Psoas muscle (tissue), 8 donors: Measurements from ENCODE around the gene CCDC34. TPM values are rescaled to one million over a fixed set of nuclear protein-coding genes. Genes with fewer than 3 reads are reported as not detected.

Experiments used
- ATAC-seq, 4 donors: fragments of 200-7000 bp; cut with Tn5 transposase; one replicate each; pipeline ENCODE4 v1.9.1; 2020; ENCODE audit warnings: moderate library complexity in 3 of 4, mild to moderate bottlenecking in 2 of 4
- DNase-seq, 2 donors: peaks; one replicate each; pipeline ENCODE4 v3.0.0-alpha.2; 2020
- H3K27ac ChIP-seq: fragments of 200-600 bp; one replicate; pipeline ENCODE4 v1.8.0; 2022
- H3K27me3 ChIP-seq, 3 donors: fragments of 200-600 bp in 1 of 3; one replicate each; pipeline versions ENCODE4 v1.6.1 to v1.8.0; 2013 to 2022; ENCODE audit warnings: low read length in 2 of 3, mild to moderate bottlenecking in 2 of 3, moderate library complexity in 1 of 3; ENCODE audit not compliant: insufficient read depth in 3 of 3
- H3K36me3 ChIP-seq, 2 donors: fragments of 200-600 bp in 1 of 2; one replicate each; pipeline versions ENCODE4 v1.6.1 to v1.8.0; 2013 to 2022; ENCODE audit warnings: low read depth in 1 of 2, mild to moderate bottlenecking in 1 of 2, moderate library complexity in 1 of 2; ENCODE audit not compliant: insufficient read depth in 1 of 2
- H3K4me1 ChIP-seq: fragments of 200-600 bp; one replicate; pipeline ENCODE4 v1.8.0; 2022
- H3K4me3 ChIP-seq: fragments of 200-600 bp; one replicate; pipeline ENCODE4 v1.8.0; 2022; ENCODE audit warnings: mild to moderate bottlenecking
- H3K9me3 ChIP-seq: fragments of 200-600 bp; one replicate; pipeline ENCODE4 v1.8.0; 2022
- CTCF ChIP-seq: fragments of 200-600 bp; IDR thresholded peaks from one replicate; pipeline ENCODE4 v1.8.0; 2022; ENCODE audit warnings: antibody characterized with exemption
- WGBS, 3 donors: extraction: QIAGEN DNeasy Blood & Tissue Kit; methylation state at CpG; one replicate each; pipeline versions ENCODE4 v1.1.6 to v1.1.7; 2013; 5-methylcytosine and 5-hydroxymethylcytosine counted together
- intact Hi-C, 2 donors: fragments of 100-400 bp; cut with DNase I; formaldehyde crosslinking; loops; one replicate each; pipeline versions ENCODE4 v1.11.0 to v1.14.2; 2022
- long read RNA-seq, 2 donors: library from polyadenylated mRNA; unstranded; transcript quantifications; one replicate each; pipeline ENCODE4 v2.0.0, GENCODE V29; 2021
- polyA plus RNA-seq, 3 donors: library from polyadenylated mRNA; stranded (reverse); fragments of 200-250 nt; gene quantifications; one replicate each; pipeline ENCODE4 v1.2.3, GENCODE V29; 2013
- total RNA-seq, 4 donors: library from RNA; stranded (reverse); fragmentation: NEBNext Ultra II Directional in 2 of 4; extraction: Animal tissue kit (Norgen Biotek cat#: 25700) in 2 of 4; gene quantifications; one replicate each; pipeline versions ENCODE4 v1.2.1 to v1.2.4, GENCODE V29; 2021 to 2023
- donor health status: healthy with polysubstance abuse.
- donor health status: DM: no; HTN: no; CAD: no; lungs with moderate emphysema.
- donor health status: Bipolar disorder and iron deficiency.
- donor health status: healthy.
- donor health status: DM: yes; HTN: yes; CAD: no.
- donor health status: DM: no; HTN: no; CAD: no.
- donor health status: DM: no; HTN: no; CAD: no.
- donor health status: DM: yes; HTN: yes; CAD: no.

The CCDC34 gene, protein sequence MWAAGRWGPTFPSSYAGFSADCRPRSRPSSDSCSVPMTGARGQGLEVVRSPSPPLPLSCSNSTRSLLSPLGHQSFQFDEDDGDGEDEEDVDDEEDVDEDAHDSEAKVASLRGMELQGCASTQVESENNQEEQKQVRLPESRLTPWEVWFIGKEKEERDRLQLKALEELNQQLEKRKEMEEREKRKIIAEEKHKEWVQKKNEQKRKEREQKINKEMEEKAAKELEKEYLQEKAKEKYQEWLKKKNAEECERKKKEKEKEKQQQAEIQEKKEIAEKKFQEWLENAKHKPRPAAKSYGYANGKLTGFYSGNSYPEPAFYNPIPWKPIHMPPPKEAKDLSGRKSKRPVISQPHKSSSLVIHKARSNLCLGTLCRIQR
- total RNA-seq: 1 to 10 TPM; 2.1 to 5.2 (median 3.1) TPM
- polyA plus RNA-seq: 1 to 10 TPM; 1.9 to 7.6 (median 3.4) TPM
- long read RNA-seq, donor 1, partial matches to known transcripts: 0 of 2 reads
- long read RNA-seq, donor 1, other reads (novel, unspliced or antisense): 1 of 2 reads
- long read RNA-seq, donor 2, partial matches to known transcripts: 6 of 9 reads
- long read RNA-seq, donor 2, other reads (novel, unspliced or antisense): 1 of 9 reads

DNA sequence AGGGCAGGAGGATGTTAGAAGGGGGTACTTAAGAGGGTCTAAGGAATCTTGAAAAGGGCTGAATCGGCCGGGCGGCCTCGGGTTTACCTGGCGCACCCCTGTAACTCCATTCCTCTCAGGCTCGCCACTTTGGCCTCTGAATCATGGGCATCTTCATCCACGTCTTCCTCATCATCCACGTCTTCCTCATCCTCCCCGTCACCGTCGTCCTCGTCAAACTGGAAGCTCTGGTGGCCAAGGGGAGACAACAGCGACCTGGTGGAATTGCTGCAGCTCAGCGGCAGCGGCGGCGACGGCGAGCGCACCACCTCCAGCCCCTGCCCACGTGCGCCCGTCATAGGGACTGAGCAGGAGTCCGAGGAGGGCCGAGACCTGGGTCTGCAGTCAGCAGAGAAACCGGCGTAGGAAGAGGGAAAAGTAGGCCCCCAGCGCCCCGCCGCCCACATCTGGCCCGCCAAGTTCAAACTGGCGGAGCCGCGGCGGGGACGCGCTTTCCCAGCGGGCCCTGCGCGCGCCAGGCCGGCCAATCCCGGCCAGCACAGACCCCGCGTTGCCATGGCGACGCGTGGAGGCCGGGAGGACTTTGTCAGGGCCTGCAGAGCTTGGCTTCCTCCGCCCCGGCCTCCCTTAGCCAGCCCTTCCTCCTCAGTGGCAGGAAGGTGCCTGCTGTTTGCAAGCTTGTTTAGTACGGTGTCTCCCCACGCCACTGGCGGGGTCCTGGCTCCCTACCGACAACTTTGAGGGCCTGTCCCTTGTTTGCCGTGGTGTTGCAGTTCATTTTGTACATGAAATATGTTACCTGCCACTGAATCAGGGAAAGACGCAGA lies at the start of gene CCDC34:
Gene CCDC34 (minus strand): TSS at position 467 of the 827 bp plus-strand sequence. CDS start 21 bp downstream, at position 446.
- 0 to 1% (median 0%) methylated on average over 50 to 57 of the region's 57 CpGs for WGBS, 3 donors
- TF ChIP-seq CTCF: no peak
- intact Hi-C loops: loop anchor here (5.0 to 10.0 kb wide), 2 partner anchors 109 to 112 kb away; partner anchors contain the start of gene LGR4 (in 2 of the 2)
- H3K4me3 ChIP-seq: peak within 1 kb of the TSS; percentile 88
- ATAC-seq (peak; percentile 98 to 100 (median 99)), DNase-seq (peak; percentile 91 to 94)
- peaks cover 5% of the 10 kb centered on the region for H3K4me1 ChIP-seq
- peak within 1 kb of the TSS; percentile 56 for H3K27ac ChIP-seq
- no peaks in the 10 kb centered on the region for H3K27me3 ChIP-seq
- H3K36me3 ChIP-seq: no peaks in the 10 kb centered on the region
- no peaks in the 10 kb centered on the region for H3K9me3 ChIP-seq

DNA sequence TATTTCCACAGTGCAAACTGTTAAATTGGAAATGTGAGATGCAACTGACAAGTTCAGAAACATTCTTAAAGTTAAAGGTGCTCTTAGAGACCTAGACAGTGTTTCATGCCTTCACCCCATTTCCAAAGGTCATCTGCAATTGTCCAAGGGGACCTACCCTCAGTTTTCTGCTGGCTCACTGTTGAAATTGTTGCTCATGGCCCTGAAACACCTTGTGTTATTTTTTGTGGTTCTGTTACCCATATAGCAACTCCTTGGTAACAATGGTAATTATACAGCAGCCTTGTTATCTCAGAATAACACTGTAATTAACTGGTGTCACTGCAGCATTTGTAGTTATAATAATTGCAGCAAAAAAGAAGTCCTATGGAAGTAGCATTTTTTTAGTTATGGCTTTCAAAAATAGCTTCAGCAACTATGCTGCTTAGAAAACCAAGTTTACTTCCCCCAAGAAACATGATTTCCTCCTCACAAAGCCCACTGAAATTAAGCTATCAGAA lies 49.2 kb upstream of the CCDC34 start:
- H3K27me3 ChIP-seq: no peaks in the 10 kb centered on the region
- peaks cover 7% of the 10 kb centered on the region for H3K4me1 ChIP-seq
- ATAC-seq (no peak), DNase-seq (no peak)
- intact Hi-C loops: no loop called here
- H3K36me3 ChIP-seq: peaks cover 0 to 12% of the 10 kb centered on the region in 2 donors
- no peak overlapping the region for H3K27ac ChIP-seq
- no peaks in the 10 kb centered on the region for H3K9me3 ChIP-seq
- TF ChIP-seq CTCF: no peak
- no peak overlapping the region for H3K4me3 ChIP-seq

- no peak for ATAC-seq
- no peaks in the 10 kb centered on the region for H3K27me3 ChIP-seq
- H3K4me1 ChIP-seq: no peaks in the 10 kb centered on the region
- no peak overlapping the region for H3K27ac ChIP-seq
- peaks cover 0 to 12% of the 10 kb centered on the region in 2 donors for H3K36me3 ChIP-seq
- H3K9me3 ChIP-seq: no peaks in the 10 kb centered on the region
- intact Hi-C loops: no loop called here
- DNase-seq: no peak
- no peak for TF ChIP-seq CTCF
- H3K4me3 ChIP-seq: no peak overlapping the region
Observed at GRCh38 chr11:27411328-27411727, 48.3 kb upstream of the CCDC34 start.

GRCh38 chr11:27410272-27410671 lies 47.3 kb upstream of the CCDC34 start:
- Histone ChIP-seq H3K27me3 (no peaks in the 10 kb centered on the region), H3K4me3 (no peak overlapping the region), H3K27ac (no peak overlapping the region), H3K4me1 (no peaks in the 10 kb centered on the region), H3K9me3 (no peaks in the 10 kb centered on the region), H3K36me3 (peaks cover 0 to 12% of the 10 kb centered on the region in 2 donors)
- DNase-seq (no peak), ATAC-seq (no peak)
- intact Hi-C loops: no loop called here
- WGBS, 3 donors: 91 to 100% (median 100%) methylated on average over 1 of the region's 1 CpG
- no peak for TF ChIP-seq CTCF
